Kidney glomerular epithelial cell (primary cell): ENCODE measurements around the gene DIS3L2.
A peak's percentile ranks its signal among the peaks of the same experiment; 100 is the strongest.

Source experiments
- DNase-seq: peaks from one replicate; lab custom pipeline; 2025; lab: John Stamatoyannopoulos, UW

The DIS3L2 gene, protein sequence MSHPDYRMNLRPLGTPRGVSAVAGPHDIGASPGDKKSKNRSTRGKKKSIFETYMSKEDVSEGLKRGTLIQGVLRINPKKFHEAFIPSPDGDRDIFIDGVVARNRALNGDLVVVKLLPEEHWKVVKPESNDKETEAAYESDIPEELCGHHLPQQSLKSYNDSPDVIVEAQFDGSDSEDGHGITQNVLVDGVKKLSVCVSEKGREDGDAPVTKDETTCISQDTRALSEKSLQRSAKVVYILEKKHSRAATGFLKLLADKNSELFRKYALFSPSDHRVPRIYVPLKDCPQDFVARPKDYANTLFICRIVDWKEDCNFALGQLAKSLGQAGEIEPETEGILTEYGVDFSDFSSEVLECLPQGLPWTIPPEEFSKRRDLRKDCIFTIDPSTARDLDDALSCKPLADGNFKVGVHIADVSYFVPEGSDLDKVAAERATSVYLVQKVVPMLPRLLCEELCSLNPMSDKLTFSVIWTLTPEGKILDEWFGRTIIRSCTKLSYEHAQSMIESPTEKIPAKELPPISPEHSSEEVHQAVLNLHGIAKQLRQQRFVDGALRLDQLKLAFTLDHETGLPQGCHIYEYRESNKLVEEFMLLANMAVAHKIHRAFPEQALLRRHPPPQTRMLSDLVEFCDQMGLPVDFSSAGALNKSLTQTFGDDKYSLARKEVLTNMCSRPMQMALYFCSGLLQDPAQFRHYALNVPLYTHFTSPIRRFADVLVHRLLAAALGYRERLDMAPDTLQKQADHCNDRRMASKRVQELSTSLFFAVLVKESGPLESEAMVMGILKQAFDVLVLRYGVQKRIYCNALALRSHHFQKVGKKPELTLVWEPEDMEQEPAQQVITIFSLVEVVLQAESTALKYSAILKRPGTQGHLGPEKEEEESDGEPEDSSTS

DNA sequence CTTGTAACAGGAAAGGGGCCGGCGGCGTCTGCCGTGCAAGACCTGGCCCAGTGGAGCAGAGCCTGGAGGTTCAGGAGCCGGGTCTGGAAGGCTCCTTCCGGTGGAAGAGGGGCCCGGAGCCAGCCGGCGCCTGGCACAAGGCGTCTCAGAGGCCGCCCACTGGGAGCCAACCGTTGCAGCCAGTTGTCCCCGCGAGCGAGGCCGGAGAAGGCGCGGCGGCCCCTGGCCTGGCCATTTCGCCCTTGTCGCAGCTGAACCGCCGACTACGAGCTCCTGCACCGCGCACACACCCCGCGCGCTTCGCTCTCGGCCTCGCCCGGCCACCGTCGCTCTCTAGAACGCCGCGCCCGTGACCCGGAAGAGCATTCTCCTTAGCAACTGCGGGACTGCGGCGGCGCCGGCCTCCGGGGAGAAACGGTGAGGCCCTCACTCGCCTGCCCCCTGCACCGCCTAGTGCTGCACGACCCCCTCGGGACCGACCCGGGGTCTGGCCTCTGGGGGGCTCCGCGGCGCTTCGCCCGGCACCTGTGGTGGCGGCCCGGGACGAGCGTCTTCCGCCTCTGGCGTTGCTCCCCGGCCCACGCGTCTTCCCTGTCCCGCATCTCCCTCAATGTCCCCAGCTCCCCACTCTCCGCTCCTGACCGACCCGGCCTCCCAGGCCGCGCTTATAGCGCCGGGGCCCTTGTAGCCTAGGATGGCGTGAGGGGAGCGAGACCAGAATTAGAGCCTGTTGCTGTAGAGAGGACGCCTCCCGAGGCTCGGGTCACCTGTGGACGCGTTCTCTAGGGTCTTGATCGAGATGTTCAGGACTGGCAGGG lies at the start of gene DIS3L2:
Gene DIS3L2 (plus strand): TSS at position 365 of the 818 bp plus-strand sequence. CDS start 53,215 bp downstream, outside the sequence.
- peak; percentile 87 for DNase-seq

DNA sequence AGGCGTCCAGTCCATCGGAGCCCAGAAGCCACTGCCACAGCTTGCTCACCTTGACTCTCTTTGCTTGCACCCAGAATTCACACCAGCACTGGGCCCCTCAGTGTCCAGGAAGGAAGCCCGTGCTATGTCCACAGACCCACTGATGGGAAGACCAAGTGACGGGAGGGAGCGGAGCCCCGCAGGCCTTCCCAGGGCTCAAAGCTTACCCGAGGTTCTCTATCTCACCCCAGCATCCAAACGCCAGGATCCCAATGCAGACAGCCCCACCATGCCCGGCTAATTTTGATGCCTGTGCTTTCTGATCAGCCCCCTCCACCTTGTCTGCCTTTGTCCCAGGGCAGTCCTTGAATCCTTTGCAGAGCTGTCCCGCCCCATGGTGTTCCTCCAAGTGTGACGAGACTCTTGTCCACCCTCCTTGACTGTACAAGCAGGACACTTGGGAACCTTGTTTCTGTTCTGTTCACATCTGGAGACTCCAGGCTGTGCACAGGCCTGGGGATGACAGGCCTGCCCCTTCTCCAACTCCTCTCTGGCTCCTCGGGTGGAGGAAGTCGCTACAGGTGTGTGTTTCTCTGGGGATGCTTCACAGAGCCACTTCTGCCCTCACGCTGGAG lies 47.3 kb upstream of the DIS3L2 start:
- no peak for DNase-seq

DNA sequence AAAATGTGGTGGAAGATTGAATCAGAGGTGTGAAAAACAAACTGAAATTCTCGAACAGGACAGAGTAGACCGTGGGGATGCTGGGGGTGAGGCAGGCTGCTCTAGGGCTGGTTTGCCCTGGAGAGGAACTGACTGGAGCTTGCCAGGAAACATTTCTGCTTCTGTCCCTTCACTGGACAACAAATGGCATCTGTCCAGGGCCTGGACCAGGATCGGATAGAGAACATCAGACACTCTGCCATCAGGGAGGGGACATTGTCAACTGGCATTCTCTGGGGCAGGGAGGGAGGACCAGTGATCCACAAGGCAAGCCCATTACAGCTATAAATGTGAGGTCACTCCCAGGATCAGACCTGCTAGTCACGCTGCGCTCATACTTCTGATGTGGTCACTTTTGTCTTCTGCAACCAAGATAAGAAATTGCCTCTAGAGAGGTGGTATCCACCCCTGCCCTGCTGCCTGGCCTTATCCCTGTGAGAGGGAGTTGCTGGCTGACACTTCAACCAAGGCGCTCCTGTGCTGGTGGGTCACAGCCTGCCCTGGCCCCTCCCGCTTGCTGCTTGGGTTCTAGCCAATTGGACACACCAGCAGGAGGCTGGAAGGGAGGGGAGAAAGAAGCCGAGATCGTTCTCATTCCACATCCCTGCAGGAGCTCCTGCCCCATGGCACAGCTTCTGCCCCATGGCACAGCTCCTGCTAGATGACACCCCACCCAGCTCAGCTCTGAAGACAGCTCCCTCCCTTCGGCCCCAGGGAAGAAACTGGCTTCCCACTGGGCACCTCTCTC lies 44.0 kb upstream of the DIS3L2 start:
- DNase-seq, result no peak

DNA sequence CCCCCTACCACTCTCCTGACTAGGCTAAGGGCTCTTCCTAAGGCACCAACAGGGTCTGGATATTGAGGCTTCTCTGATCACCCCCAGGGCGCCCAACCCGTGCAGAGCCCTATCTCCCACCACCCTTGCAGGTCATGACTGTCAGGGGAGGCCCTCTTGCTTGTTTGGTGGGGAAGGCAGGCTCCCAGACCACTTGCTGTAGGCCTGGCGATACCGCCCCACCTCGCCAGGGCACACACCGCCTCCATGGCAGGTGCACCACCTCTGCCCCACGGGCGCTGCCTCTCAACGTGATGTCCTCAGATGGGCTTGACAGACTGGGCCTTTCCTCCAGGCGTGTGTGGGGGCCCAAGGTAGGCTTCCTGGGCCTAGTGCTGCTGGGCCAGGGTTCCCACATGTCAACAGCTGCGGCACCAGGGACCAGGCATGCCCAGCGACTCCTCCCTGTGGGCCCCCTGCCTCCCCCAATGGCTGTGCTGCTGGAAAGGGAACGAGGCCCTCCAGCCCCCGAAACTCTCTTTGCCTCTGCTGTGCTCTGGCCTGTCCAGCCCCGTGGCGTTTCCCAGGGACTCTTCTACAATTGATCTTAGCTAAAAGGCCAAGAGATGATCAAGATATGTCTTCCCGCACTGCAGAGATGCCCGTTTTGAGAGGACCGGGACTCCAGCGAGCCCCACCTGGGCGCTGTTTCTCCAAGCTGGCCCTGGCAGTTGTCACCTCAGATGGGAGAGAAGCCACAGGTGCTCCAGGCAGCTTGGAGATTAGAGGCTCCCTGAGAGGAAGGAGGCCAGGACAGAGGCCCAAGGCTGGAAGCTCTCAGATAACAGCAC lies 42.8 kb upstream of the DIS3L2 start:
- DNase-seq, result no peak

DNA sequence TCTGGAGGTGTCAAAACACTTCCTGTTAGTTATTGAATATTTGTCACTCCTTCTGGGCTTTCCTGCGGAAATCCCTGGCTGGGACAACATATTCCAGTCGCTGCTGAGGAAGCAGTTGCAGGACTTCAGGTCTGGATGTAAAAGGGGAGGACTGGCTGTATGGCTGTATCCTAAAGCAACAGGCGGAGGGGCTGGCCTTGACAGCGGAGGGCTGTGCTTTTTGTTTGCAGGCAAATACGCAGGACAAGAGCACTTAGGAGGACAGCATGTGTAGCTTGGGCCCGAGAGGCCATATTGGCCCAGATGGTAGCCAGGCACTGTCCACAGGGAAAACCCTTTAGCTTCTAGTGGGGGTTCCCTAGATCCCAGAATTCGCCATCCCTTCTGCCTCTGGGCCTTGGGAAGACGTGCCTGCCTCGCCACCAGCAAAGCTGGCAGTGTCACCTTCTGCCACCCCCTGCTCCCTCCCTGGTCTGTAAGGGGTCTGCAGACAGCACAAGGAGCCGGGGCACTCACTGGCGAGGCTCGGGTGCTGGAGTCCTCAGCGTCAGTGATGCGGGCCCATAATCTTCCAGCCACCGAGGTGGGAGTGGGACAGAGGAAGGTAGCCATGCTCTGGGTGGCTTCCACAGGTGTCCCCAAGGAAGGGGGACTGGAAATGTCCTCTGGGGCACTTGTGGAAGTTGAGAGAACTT lies 42.0 kb upstream of the DIS3L2 start:
- no peak for DNase-seq

DNA sequence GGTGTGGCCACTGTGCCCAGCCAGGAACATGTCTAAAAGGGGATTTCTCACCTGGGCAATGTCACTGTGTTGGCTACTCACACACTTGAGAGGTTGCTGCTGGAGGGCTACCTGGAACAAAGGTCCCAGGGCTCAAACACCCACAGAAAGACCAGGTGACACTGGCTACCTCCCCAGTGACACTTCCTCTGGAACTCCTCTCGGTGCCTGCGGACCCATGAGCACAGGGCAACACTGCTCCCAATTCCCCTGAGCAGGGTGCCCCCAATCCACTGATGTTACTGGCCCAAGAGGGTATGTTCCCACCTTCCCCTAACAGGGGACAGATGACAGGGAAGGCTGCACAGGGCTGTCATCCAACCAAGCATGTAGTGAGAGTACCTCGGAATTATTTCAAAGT lies 41.1 kb upstream of the DIS3L2 start:
- no peak for DNase-seq

DNA sequence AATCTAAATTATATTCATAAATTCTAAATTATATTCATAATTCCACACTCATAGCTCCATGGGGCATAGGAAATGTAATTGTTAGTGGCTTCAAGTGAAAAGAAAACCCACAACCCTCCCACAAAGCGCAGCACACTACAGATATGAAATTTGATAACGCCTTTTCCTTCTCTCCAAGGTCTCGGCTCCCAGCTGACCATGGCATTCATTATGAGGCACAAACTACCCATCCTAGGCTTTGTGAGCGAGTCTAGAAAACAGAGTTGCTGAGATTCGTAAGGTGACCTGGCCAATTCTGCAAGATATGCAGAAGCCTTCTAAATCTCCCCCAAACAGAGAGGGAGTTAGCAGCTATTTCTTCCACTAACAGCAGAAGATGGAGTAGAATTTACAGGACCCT lies 40.7 kb upstream of the DIS3L2 start:
- no peak for DNase-seq

DNA sequence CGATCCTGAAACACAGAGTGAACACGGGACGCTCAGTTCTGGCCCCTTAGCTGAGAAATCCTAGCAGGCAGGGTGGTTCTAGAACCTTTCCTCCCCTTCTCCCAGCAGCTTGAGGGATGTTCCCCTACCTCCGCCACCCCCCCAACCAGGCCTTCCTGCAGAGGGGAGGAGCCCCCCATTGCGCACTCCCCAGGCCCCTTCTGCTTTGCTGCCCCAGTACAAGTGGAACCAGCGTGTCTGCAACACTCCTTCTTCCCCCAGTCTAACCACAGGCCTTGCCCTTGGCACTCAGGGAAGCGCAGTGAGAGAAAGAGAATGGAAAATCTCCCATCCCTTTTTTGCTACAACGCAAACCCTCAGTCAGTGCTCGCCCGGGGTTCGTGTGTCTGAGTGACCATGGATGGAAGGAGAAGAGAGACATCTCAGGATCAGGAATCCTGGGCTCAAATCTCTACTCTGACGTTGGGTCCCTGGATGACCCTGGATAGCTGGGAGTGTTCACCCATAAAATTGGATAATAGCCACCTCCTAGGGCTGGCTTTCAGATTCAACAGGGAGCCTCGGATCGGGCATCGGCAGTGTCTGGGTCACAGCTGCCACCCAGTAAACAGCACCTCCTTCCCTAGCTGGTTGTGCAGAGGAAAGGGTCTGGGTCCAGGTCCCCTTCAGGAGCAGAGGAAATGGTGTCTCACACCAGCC lies 39.1 kb upstream of the DIS3L2 start:
- DNase-seq, result no peak

DNA sequence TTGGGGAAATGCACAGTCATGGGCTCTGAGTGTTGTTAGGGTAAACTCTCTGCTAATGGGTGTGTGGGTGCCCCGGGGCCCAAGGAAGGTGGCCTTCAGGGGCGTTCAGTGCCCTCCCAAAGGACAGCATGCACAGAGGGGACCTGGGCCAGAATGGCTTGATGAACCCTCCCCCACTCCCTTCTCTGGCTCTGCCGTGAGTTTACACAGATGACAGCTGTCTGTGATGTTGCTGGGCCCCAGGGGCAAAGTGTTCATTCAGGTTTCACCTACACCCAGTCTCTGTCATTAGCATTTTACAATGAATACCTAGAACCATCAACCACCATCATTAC lies 38.5 kb upstream of the DIS3L2 start:
- no peak for DNase-seq

DNA sequence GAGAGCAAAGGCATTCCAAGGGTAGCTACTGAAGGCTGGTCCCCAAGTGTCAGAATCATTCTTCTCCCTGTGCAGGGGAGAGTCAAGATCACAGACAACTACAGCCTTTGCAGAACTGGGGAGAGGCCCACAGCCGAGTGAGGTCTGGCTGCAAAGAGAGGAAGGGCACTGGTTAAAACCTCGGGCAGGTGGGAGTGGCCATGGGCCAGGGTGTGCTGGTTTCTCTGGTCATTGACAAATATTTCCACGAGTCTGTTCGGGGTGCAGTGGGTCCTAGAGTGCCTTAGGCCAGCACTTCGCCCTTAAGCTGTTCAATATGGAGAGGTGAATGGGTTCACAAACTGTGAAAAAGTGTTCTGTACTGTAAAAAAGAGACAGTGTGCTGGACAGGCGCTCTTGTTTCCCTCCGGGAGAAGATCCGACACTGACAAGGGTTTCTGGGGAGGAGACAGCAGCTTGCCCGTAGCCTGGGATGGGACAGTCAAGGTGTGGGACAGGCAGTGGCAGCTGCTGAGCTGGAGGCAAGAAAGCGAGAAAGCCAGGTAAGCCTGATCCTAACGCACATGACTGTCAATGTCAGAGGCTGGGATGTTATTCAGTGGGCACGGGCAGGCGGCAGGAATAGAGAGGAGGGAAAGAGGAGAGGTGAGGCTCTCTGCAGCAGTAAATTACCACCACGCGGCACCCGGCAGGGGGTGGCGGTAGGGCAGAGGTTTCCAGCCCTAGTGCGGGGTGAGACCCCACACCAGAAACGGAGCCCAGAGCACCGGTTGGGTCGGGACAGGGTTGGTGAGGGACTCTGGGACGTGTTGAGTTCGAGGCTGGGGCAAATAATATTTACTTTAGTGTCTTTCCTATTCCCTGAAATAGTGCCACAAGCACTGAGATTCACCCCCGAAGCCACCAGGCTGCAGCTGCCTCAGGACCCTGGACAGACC lies 37.3 kb upstream of the DIS3L2 start:
- no peak for DNase-seq

DNA sequence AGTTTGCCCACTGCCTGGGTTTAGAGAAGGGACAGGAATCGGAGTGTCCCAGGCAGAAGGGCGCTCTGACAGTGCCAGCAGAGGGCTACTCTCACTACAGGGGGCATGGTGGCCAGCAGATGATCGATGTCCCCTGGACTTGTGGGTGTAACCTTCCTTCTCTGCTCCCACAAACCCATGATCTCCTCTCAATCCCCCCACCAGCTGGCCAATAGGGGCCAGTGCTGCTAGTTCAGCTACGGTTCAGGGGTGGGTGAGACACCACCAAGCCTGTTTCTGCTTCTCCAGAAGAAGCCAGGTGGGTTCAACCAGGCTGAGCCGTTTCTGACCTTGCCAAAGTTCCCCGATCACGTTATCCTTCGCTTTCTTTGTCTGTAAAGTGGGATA lies 36.6 kb upstream of the DIS3L2 start:
- no peak for DNase-seq

DNA sequence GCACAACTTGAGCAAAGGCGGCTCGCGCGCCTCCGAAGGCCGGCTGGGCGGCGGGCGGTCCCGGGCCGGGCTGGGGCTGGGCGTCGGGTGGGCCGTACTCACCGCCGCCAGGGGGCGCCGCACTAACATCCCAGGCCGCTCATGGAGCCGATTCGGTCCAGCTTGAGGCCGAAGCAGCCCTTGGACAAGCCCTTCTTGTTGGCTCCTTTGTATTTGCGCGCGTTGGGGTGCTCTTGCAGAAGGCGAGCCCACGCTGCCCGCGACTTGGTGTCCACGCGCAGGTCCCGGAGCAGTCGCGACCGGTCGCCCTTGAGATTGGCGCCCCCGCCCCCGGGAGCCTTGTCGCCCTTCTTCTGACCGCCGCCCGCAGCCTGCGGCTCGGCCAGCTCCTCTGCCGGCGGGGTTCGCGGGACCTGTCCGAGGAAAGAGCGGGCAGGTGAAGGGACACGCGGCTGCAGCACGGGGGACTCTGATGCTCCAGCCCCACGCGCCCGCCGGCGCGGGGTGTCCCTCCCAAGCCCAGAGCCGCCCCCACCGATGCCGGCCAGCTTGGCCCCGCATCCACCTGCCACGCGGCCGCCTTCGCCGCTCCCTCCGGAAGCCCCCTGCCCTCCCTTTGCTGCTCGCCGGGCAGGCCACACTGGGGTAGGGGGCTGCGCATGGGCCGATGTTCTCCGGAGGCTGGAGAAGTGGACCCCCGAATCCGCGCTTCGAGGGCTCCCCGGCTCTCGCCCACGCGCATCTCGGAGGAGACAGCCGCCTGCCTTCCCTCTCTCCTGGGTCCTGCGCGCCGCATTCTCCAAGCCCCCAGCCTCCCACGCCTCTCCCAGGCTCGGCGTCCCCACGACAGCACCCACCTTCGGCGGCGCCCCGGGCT lies 36.0 kb upstream of the DIS3L2 start:
- peak; percentile 30 for DNase-seq

DNA sequence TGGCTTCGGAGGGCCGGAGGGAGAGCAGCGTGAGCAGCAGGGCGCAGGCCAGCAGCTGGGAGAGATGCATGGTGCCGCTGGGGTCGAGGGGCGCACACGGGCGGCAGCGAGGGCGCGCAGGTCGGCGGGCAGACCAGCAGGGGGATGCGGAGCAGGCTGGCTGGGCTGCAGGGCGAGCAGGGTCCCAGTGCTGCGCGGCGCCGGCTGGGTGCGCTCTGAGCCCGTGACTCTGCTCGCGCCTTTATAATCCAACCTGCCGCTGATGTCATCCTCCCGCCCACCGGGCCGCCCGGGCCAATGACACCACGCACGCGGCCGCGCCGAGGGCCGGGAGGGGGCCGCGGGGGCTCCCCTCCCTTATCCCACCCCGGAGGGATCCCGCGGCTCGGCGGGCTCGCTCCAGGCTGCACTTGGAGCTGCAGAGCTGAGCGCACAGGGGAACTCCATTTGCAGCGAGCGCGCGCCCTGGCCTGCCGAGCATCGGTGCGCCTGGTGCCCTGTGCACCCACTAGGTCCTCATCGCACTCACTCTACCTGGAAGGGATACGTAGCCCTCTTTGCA lies 35.3 kb upstream of the DIS3L2 start, which contains the start of gene NPPC:
Gene NPPC (minus strand): TSS at position 217 of the 562 bp plus-strand sequence. CDS start 147 bp downstream, at position 70.
- DNase-seq, result peak; percentile 30

DNA sequence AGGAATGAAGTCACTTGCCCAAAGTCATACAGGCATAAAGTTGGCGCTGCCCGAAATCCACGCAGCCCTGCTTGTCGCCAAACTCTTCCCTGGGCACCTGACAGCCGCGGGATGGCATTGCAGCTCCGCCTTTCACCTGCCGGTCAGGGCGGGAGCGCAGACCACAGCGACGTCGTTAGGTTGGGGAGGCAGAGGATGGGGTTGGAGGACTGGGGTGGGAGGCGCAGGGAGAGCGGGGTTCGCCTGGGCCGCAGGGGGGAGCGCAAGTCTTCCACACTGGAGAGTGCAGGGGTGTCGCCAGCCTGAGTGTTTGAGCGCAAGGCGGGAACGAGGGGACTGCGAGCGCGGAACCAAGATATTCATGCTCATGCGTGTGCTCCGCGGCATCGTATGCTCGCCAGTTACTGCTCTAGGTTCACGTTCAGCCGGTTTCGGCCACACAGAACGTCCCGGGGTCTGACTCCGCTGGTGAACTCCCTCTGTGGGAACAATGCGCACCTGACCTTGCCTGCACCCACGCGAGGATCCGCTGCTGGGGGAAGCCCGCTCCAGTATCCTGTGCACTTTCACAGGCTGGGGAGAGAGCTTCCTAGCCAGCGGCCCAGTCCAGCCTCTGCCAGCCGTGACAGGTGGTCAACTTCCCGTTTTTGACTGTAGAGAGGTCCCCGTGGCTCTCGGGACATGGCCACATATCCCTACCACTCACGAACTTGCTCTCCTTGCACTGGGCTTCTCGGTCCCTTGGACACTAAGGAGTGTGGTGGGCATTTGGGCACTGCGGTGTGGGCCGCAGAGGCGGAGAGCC lies 34.5 kb upstream of the DIS3L2 start:
- peak; percentile 12 for DNase-seq

DNA sequence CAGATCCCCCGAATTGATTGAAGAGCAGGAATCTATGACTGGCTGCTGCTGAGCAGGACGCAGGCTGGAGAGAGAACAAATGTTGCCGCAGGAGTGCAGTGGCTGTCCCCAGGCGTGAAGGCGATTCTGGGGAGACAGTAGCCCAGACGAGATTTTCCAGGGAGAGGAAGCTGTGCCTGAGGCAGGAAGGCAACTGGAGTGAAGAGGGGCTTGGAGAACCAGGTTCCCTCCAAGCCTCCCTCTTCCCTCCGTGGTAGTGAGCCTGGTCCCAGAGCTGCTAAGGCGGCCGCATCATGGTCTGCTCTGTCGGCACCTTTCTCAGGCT lies 34.0 kb upstream of the DIS3L2 start:
- no peak for DNase-seq

DNA sequence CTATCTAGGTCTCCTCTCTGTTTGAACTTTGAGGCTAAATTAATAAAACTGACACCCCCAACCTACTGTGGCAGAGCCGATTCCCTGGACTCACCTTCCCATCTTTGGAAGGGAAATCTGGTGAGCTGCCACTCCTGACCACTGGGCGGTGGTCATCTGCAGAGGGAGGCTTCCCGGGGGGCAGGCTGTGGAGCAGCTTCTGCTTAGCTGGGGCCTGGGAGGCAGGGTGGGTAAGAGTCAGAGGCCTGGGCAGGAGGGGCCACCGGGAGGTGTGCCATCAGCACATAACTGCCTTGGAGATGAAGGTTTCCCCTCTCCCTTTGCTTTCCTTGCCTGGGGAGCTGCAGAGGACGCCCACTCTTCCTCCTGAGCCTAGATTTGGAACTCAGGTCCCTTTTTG lies 33.0 kb upstream of the DIS3L2 start:
- DNase-seq, result no peak
